Endothelial cell of umbilical vein (primary cell): Measurements from ENCODE around the gene CCT5. TPM values are rescaled to one million over a fixed set of nuclear protein-coding genes. Genes with fewer than 3 reads are reported as not detected.

Experiments
- BruUV-seq: library from RNA; stranded (reverse); fragments of 400-500 nt; replicated peaks from 2 replicates; lab custom pipeline; 2021; lab: Mats Ljungman, UMichigan
- CTCF ChIA-PET: fragments of 300-600, 350-600 bp; sonication (Branson Sonifier 250); formaldehyde crosslinking; loops from one replicate; lab custom pipeline; 2021; ENCODE audit warnings: antibody characterized with exemption, inconsistent platforms; lab: Charles Lee
- POLR2A ChIA-PET: fragments of 300-600, 350-600 bp; sonication (Branson Sonifier 250); formaldehyde crosslinking; loops from one replicate; lab custom pipeline; 2021; ENCODE audit warnings: antibody characterized with exemption, inconsistent platforms; lab: Charles Lee
- DNase-seq: peaks from one replicate; pipeline ENCODE4 v3.0.0-alpha.2; 2011; ENCODE audit warnings: low read depth, low spot score
- FAIRE-seq: peaks from 2 replicates; lab custom pipeline; 2011; peaks lifted over from hg19 to GRCh38; lab: Jason Lieb, UNC
- H2AFZ ChIP-seq: 2 replicates; pipeline ENCODE4 v1.6.0; 2012; ENCODE audit warnings: low read depth, low read length, control low read depth, inconsistent platforms
- H3K27ac ChIP-seq: 2 replicates; pipeline ENCODE4 v1.5.1; 2011; ENCODE audit warnings: low read depth, mild to moderate bottlenecking, control low read depth, low read length, moderate library complexity; ENCODE audit not compliant: insufficient read depth
- H3K27me3 ChIP-seq, 2 experiments: 2 replicates each; pipeline versions ENCODE4 v1.6.0 to v1.6.1; 2011; ENCODE audit warnings: low read length in 2 of 2, mixed read lengths in 1 of 2; ENCODE audit not compliant: control insufficient read depth in 2 of 2, insufficient read depth in 2 of 2
- H3K36me3 ChIP-seq, 2 experiments: 2 replicates in 1 of 2; 3 replicates in 1 of 2; pipeline ENCODE4 v1.5.1; 2011; ENCODE audit warnings: low read length in 2 of 2, mild to moderate bottlenecking in 1 of 2, moderate library complexity in 1 of 2; ENCODE audit not compliant: control insufficient read depth in 2 of 2, insufficient read depth in 2 of 2; ENCODE audit errors: extremely low read depth in 1 of 2
- H3K4me1 ChIP-seq: 3 replicates; pipeline ENCODE4 v1.5.1; 2011; ENCODE audit warnings: mild to moderate bottlenecking, low read length; ENCODE audit not compliant: control insufficient read depth, insufficient read depth; ENCODE audit errors: extremely low read depth
- H3K4me2 ChIP-seq: 2 replicates; pipeline ENCODE4 v1.6.1; 2011; ENCODE audit warnings: low read length, control low read depth, mixed read lengths; ENCODE audit not compliant: insufficient read depth
- H3K4me3 ChIP-seq, 3 experiments: fragments of 200-600 bp in 1 of 3; sonication (generic), shearing (Covaris generic) in 1 of 3; replicated peaks in 1 of 3; 2 replicates each; pipeline ENCODE4 v1.5.1; 2011 to 2016; ENCODE audit warnings: control low read depth in 3 of 3, low read length in 3 of 3, mild to moderate bottlenecking in 2 of 3, inconsistent platforms in 1 of 3, low read depth in 1 of 3, moderate library complexity in 1 of 3; ENCODE audit not compliant: insufficient read depth in 1 of 3
- H3K79me2 ChIP-seq: 2 replicates; pipeline ENCODE4 v1.6.0; 2012; ENCODE audit warnings: low read length, inconsistent platforms; ENCODE audit not compliant: control insufficient read depth, insufficient read depth
- H3K9ac ChIP-seq: replicated peaks from 2 replicates; pipeline ENCODE3; 2011; ENCODE audit warnings: low read length, control low read depth; ENCODE audit not compliant: insufficient read depth; ENCODE audit errors: extremely low read depth
- H3K9me1 ChIP-seq: replicated peaks from 3 replicates; pipeline ENCODE4 v1.6.0; 2011; ENCODE audit warnings: mild to moderate bottlenecking, low read length; ENCODE audit not compliant: control insufficient read depth, insufficient read depth; ENCODE audit errors: extremely low read depth
- H3K9me3 ChIP-seq: replicated peaks from 2 replicates; pipeline ENCODE4 v1.5.1; 2012; ENCODE audit warnings: low read length, inconsistent platforms; ENCODE audit not compliant: control insufficient read depth, insufficient read depth
- H4K20me1 ChIP-seq: replicated peaks from 2 replicates; pipeline ENCODE3; 2011; ENCODE audit warnings: mild to moderate bottlenecking, low read length; ENCODE audit not compliant: control insufficient read depth, insufficient read depth; ENCODE audit errors: extremely low read depth
- CTCF ChIP-seq, 2 donors: IDR thresholded peaks; 1 replicate in 1 of 2; 2 replicates in 1 of 2; pipeline ENCODE4 v1.5.1; 2011; ENCODE audit warnings: low read length in 2 of 2, mild to moderate bottlenecking in 2 of 2, moderate library complexity in 2 of 2, control low read depth in 1 of 2, inconsistent platforms in 1 of 2, low read depth in 1 of 2; ENCODE audit not compliant: insufficient read depth in 1 of 2; ENCODE audit errors: extremely low read depth in 1 of 2
- FOS ChIP-seq: IDR thresholded peaks from 2 replicates; pipeline ENCODE4 v1.6.1; 2011; ENCODE audit warnings: mild to moderate bottlenecking, low read length, moderate library complexity, borderline replicate concordance; ENCODE audit not compliant: insufficient read depth
- GATA2 ChIP-seq: IDR thresholded peaks from 2 replicates; pipeline ENCODE4 v1.7.0; 2011; ENCODE audit warnings: low read depth, mild to moderate bottlenecking, moderate library complexity, mixed read lengths, low read length; ENCODE audit not compliant: insufficient read length, insufficient read depth
- MAX ChIP-seq: IDR thresholded peaks from 2 replicates; pipeline ENCODE4 v1.6.1; 2011; ENCODE audit not compliant: insufficient read depth, insufficient read length
- MYC ChIP-seq: IDR thresholded peaks from one replicate; pipeline ENCODE4 v1.6.1; 2011; ENCODE audit warnings: mild to moderate bottlenecking, low read depth, low read length
- POLR2A ChIP-seq: IDR thresholded peaks from 2 replicates; pipeline ENCODE4 v1.6.1; 2012; ENCODE audit warnings: low read depth, mild to moderate bottlenecking, control low read depth, low read length
- POLR2AphosphoS5 ChIP-seq: IDR thresholded peaks from 2 replicates; pipeline ENCODE4 v1.6.1; 2012; ENCODE audit warnings: low read depth, mild to moderate bottlenecking, control low read depth, low read length, moderate library complexity; ENCODE audit not compliant: insufficient read depth
- dilution Hi-C: fragments of 300-500 bp; cut with MboI; formaldehyde crosslinking; loops from one replicate; pipeline ENCODE4 v1.15.0; 2019; ENCODE audit warnings: low sequenced_read_pairs; ENCODE audit not compliant: extremely low pct_ligation_motif_present
- intact Hi-C: fragments of 100-400 bp; cut with micrococcal nuclease; formaldehyde crosslinking; loops from one replicate; pipeline ENCODE4 v1.10.0; 2022
- polyA plus RNA-seq, 4 experiments: library from polyadenylated mRNA; depleted of rRNA in 3 of 4; stranded (reverse) in 3 of 4; unstranded in 1 of 4; fragments of >200 nt; gene quantifications; 2 replicates each; pipeline versions ENCODE4 v1.2.1 to v1.2.3, GENCODE V29; 2011 to 2012; ENCODE audit warnings: missing spikeins in 1 of 4
- total RNA-seq: library from RNA; stranded (reverse); gene quantifications from 2 replicates; pipeline ENCODE4 v1.2.3, GENCODE V29; 2021

Gene CCT5
- total and polyA plus RNA-seq, 2 donors (not counting 3 experiments of a cell fraction or from before 2014, with no cell fraction given) = 323 to 386 TPM

GRCh38 chr5:10278658-10279279 is 28.7 kb downstream of the CCT5 start:
- no peaks in the 10 kb centered on the region for H3K9me3 ChIP-seq
- intact Hi-C loops (no loop called here), dilution Hi-C loops (no loop called here)
- H3K79me2 ChIP-seq = no peaks in the 10 kb centered on the region
- H3K4me1 ChIP-seq = no peaks in the 10 kb centered on the region
- no peak for TF ChIP-seq MYC
- no peak for TF ChIP-seq GATA2
- TF ChIP-seq POLR2AphosphoS5 = no peak
- no peak for TF ChIP-seq POLR2A
- TF ChIP-seq MAX = no peak
- no peak for TF ChIP-seq FOS
- TF ChIP-seq CTCF (IDR thresholded peaks at IDR 0.05; ENCODE audit: extremely low read depth in 1 of 2, insufficient read depth in 1 of 2, low read depth in 1 of 2, low read length in 2 of 2) = no peak
- no peak overlapping the region for H3K4me3 ChIP-seq
- no peak overlapping the region for H3K9ac ChIP-seq
- ChIA-PET POLR2A (no interaction called here), CTCF (no interaction called here)
- H4K20me1 ChIP-seq = no peaks in the 10 kb centered on the region
- no peak overlapping the region for H2AFZ ChIP-seq
- no peak for FAIRE-seq
- no peak for DNase-seq
- H3K36me3 ChIP-seq = no peaks in the 10 kb centered on the region
- BruUV-seq = no TSS peak
- no peak overlapping the region for H3K27ac ChIP-seq
- no peaks in the 10 kb centered on the region for H3K9me1 ChIP-seq
- no peak overlapping the region for H3K4me2 ChIP-seq
- no peaks in the 10 kb centered on the region for H3K27me3 ChIP-seq
